Thyroid gland (tissue), 4 donors: ENCODE measurements around the gene AP1S1. TPM values are rescaled to one million over a fixed set of nuclear protein-coding genes. Genes with fewer than 3 reads are reported as not detected.
A peak's percentile ranks its signal among the peaks of the same experiment; 100 is the strongest.
"Not testable (repeated sequence)": the region's sequence is repeated elsewhere in the genome, so short reads cannot be mapped to it uniquely, and the experiment has no call there.

Experiments used
- DNase-seq, 2 donors: peaks; one replicate each; pipeline ENCODE4 v3.0.0-alpha.2; 2019
- H3K27ac ChIP-seq, 3 donors: fragments of 200-600 bp; sonication (generic); 1 replicate in 2 of 3; 2 replicates in 1 of 3; pipeline ENCODE4 v1.5.1; 2016 to 2019; ENCODE audit warnings: mild to moderate bottlenecking in 1 of 3, moderate library complexity in 1 of 3
- H3K27me3 ChIP-seq: fragments of 200-600 bp; sonication (generic); one replicate; pipeline ENCODE4 v1.5.1; 2019
- H3K36me3 ChIP-seq, 2 donors: fragments of 200-600 bp; sonication (generic); one replicate each; pipeline ENCODE4 v1.5.1; 2016 to 2019
- H3K4me1 ChIP-seq, 2 donors: fragments of 200-600 bp; sonication (generic); one replicate each; pipeline ENCODE4 v1.5.1; 2017 to 2019
- H3K4me3 ChIP-seq, 3 donors: fragments of 200-600 bp; sonication (generic); replicated peaks in 1 of 3; 1 replicate in 2 of 3; 2 replicates in 1 of 3; pipeline ENCODE4 v1.5.1; 2016; ENCODE audit warnings: mild to moderate bottlenecking in 1 of 3
- H3K9me3 ChIP-seq: fragments of 200-600 bp; sonication (generic); one replicate; pipeline ENCODE4 v1.5.1; 2017
- CTCF ChIP-seq, 6 experiments: fragments of 200-600 bp in 3 of 6; fragments of 450-650 bp in 3 of 6; sonication (generic) in 3 of 6; IDR thresholded peaks; one replicate each; pipeline ENCODE4 v1.5.1; 2016 to 2019; ENCODE audit warnings: antibody characterized with exemption in 6 of 6, mild to moderate bottlenecking in 2 of 6, inconsistent platforms in 1 of 6, moderate library complexity in 1 of 6
- POLR2A ChIP-seq, 2 donors: fragments of 450-650 bp; IDR thresholded peaks; one replicate each; pipeline ENCODE4 v1.6.1; 2017; ENCODE audit warnings: antibody characterized with exemption in 2 of 2, mild to moderate bottlenecking in 2 of 2, moderate library complexity in 1 of 2
- WGBS, 2 donors: methylation state at CpG; one replicate each; pipeline ENCODE4 v1.1.5; 2017; 5-methylcytosine and 5-hydroxymethylcytosine counted together
- intact Hi-C: fragments of 100-400 bp; cut with DNase I; formaldehyde crosslinking; loops from one replicate; pipeline ENCODE4 v1.15.1; 2023
- total RNA-seq, 4 donors: library from RNA; depleted of rRNA; stranded (reverse); fragments of >200 nt; gene quantifications; one replicate each; pipeline ENCODE4 v1.2.3, GENCODE V29; 2016

The AP1S1 gene
- total RNA-seq, 4 donors from 2014 or later, result 29.0 to 59.6 (median 41.3) TPM

GRCh38 chr7:101120315-101120714, 34.0 kb upstream of the AP1S1 start:
- Histone ChIP-seq H3K9me3 (no peaks in the 10 kb centered on the region), H3K4me3 (no peak overlapping the region), H3K36me3 (no peaks in the 10 kb centered on the region), H3K27ac (no peak overlapping the region), H3K4me1 (peaks cover 0 to 18% of the 10 kb centered on the region in 2 donors), H3K27me3 (no peaks in the 10 kb centered on the region)
- intact Hi-C loops, result no loop called here
- no peak for TF ChIP-seq CTCF (IDR thresholded peaks at IDR 0.05)
- no peak for TF ChIP-seq POLR2A (IDR thresholded peaks at IDR 0.05)
- no peak for DNase-seq
- WGBS, 2 donors, result 78 to 84% methylated on average over 4 of the region's 4 CpGs

- WGBS, 2 donors, result 57 to 60% methylated on average over 9 of the region's 9 CpGs
- H3K4me3 ChIP-seq, H3K9me3 ChIP-seq, H3K36me3 ChIP-seq, H3K27me3 ChIP-seq, intact Hi-C loops, DNase-seq: not testable (repeated sequence)
- H3K4me1 ChIP-seq, result peaks cover 10 to 30% of the 10 kb centered on the region in 2 donors
- H3K27ac ChIP-seq, result peak overlapping the region in 2 of 3 donors; percentile 52 to 68
Measured at GRCh38 chr7:101121631-101121990, 32.7 kb upstream of the AP1S1 start.

GRCh38 chr7:101121991-101122932, 32.0 kb upstream of the AP1S1 start:
- WGBS, 2 donors, result 49 to 51% methylated on average over 17 of the region's 17 CpGs
- TF ChIP-seq CTCF (IDR thresholded peaks at IDR 0.05), result no peak
- no peak for TF ChIP-seq POLR2A (IDR thresholded peaks at IDR 0.05)
- DNase-seq, result peak; percentile 33 to 38
- H3K27ac ChIP-seq, result peak overlapping the region; percentile 50 to 68 (median 52)
- H3K4me1 ChIP-seq, result peaks cover 17 to 35% of the 10 kb centered on the region in 2 donors
- H3K36me3 ChIP-seq, result no peaks in the 10 kb centered on the region
- intact Hi-C loops, result no loop called here
- no peak overlapping the region for H3K4me3 ChIP-seq
- H3K9me3 ChIP-seq, result no peaks in the 10 kb centered on the region
- no peaks in the 10 kb centered on the region for H3K27me3 ChIP-seq

- Histone ChIP-seq H3K4me3 (no peak overlapping the region), H3K9me3 (no peaks in the 10 kb centered on the region), H3K27ac (peak overlapping the region; percentile 50 to 68 (median 52)), H3K4me1 (peaks cover 21 to 39% of the 10 kb centered on the region in 2 donors), H3K36me3 (no peaks in the 10 kb centered on the region), H3K27me3 (no peaks in the 10 kb centered on the region)
- DNase-seq, result no peak
- intact Hi-C loops, result no loop called here
- TF ChIP-seq POLR2A (IDR thresholded peaks at IDR 0.05) (no peak), CTCF (IDR thresholded peaks at IDR 0.05) (no peak)
- 71 to 72% methylated on average over 11 of the region's 11 CpGs for WGBS, 2 donors
Measured at GRCh38 chr7:101122933-101123702, 31.2 kb upstream of the AP1S1 start.

GRCh38 chr7:101123703-101124068, 30.6 kb upstream of the AP1S1 start:
- H3K4me1 ChIP-seq, result peaks cover 21 to 39% of the 10 kb centered on the region in 2 donors
- no peak for DNase-seq
- no peaks in the 10 kb centered on the region for H3K9me3 ChIP-seq
- H3K4me3 ChIP-seq, result no peak overlapping the region
- H3K36me3 ChIP-seq, result no peaks in the 10 kb centered on the region
- no peaks in the 10 kb centered on the region for H3K27me3 ChIP-seq
- H3K27ac ChIP-seq, result no peak overlapping the region
- WGBS, 2 donors, result 86 to 96% methylated on average over 3 of the region's 3 CpGs
- intact Hi-C loops, result no loop called here
- TF ChIP-seq POLR2A (IDR thresholded peaks at IDR 0.05), result no peak
